AG09309 (cell line): ENCODE results near the gene LOXL4.

ENCODE experiments used
- DNase-seq: peaks from one replicate; pipeline ENCODE4 v3.0.0-alpha.2; 2010; ENCODE audit warnings: low read depth
- H3K4me3 ChIP-seq: 2 replicates; pipeline ENCODE4 v1.5.1; 2011; ENCODE audit warnings: mild to moderate bottlenecking, low read depth, low read length, moderate library complexity; ENCODE audit not compliant: control insufficient read depth
- CTCF ChIP-seq: IDR thresholded peaks from 2 replicates; pipeline ENCODE4 v1.5.1; 2011; ENCODE audit warnings: mild to moderate bottlenecking, low read depth, low read length, inconsistent platforms; ENCODE audit not compliant: insufficient read depth, control insufficient read depth; ENCODE audit errors: missing control alignments

Gene LOXL4

GRCh38 chr10:98212196-98212595 is 55.8 kb downstream of the LOXL4 start:
- DNase-seq, result no peak
- H3K4me3 ChIP-seq, result no peak overlapping the region
- TF ChIP-seq CTCF, result no peak

- DNase-seq, result no peak
- no peak for TF ChIP-seq CTCF
- H3K4me3 ChIP-seq, result no peak overlapping the region
Measured at GRCh38 chr10:98209441-98209840, 58.6 kb downstream of the LOXL4 start.

- TF ChIP-seq CTCF, result no peak
- no peak for DNase-seq
- no peak overlapping the region for H3K4me3 ChIP-seq
Measured at GRCh38 chr10:98208925-98209324, 59.1 kb downstream of the LOXL4 start.

DNA sequence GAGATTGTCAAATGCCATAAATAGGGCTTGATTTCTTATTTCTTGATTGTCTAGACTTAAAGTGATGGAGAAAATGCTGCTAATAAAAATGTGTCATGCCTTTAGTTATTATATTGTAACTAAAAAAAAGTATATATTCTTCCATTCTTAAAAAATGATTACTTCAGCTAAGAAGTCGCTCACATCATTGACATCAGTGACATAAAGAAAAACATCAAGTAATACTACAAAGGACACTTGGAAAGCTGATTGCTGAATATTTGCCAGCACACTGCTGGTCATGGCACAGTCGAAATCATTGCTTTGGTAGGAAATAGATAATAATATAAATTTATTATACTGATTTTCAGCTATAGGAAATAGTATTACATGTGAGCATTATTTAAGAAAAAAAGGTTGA is 62.6 kb downstream of the LOXL4 start:
- DNase-seq, result no peak
- H3K4me3 ChIP-seq, result no peak overlapping the region
- no peak for TF ChIP-seq CTCF

GRCh38 chr10:98202378-98202777 is 65.6 kb downstream of the LOXL4 start:
- no peak overlapping the region for H3K4me3 ChIP-seq
- no peak for DNase-seq
- no peak for TF ChIP-seq CTCF

DNA sequence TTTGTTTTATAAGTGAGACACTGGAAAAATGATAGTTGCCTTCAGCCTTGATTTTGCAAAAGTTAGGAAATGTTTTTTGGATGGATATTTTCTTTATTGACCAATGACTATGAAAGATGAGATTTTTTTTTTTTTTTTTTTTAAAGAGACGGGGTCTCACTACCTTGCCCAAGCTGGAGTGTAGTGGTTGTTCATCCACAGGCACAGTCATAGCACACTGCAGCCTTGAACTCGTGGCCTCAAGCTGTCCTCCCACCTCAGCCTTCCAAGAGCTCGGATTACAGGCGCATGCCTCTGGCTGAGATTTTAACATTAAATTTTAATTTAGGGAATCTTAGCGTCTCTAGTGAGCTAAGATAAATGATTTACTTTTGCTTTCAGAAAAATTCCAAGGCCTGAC is 66.2 kb downstream of the LOXL4 start:
- no peak overlapping the region for H3K4me3 ChIP-seq
- no peak for DNase-seq
- TF ChIP-seq CTCF, result no peak
